Stomach (tissue), 9 donors: ENCODE results near the gene AKAP12. TPM values are rescaled to one million over a fixed set of nuclear protein-coding genes. Genes with fewer than 3 reads are reported as not detected.
"Not testable (repeated sequence)": the region's sequence is repeated elsewhere in the genome, so short reads cannot be mapped to it uniquely, and the experiment has no call there.

Experiments used
- DNase-seq, 2 donors: peaks; one replicate each; pipeline versions ENCODE4 v3.0.0 to v3.0.0-alpha.2; 2013 to 2019
- H3K27ac ChIP-seq, 5 donors: fragments of 200-600 bp in 4 of 5; sonication (generic) in 4 of 5; one replicate each; pipeline ENCODE4 v1.5.1; 2013 to 2019; ENCODE audit warnings: mild to moderate bottlenecking in 1 of 5, moderate library complexity in 1 of 5
- H3K27me3 ChIP-seq, 3 donors: fragments of 200-600 bp; sonication (generic); one replicate each; pipeline ENCODE4 v1.5.1; 2017 to 2019; ENCODE audit warnings: mixed run types in 1 of 3
- H3K36me3 ChIP-seq, 4 donors: fragments of 200-600 bp; sonication (generic); 1 replicate in 3 of 4; 2 replicates in 1 of 4; pipeline ENCODE4 v1.5.1; 2016 to 2019
- H3K4me1 ChIP-seq, 4 donors: fragments of 200-600 bp; sonication (generic); one replicate each; pipeline ENCODE4 v1.5.1; 2016 to 2019
- H3K4me3 ChIP-seq, 4 donors: fragments of 200-600 bp; sonication (generic) in 3 of 4; one replicate each; pipeline ENCODE4 v1.5.1; 2016 to 2019; ENCODE audit warnings: mild to moderate bottlenecking in 1 of 4
- H3K9me3 ChIP-seq, 4 donors: fragments of 200-600 bp; sonication (generic); one replicate each; pipeline ENCODE4 v1.5.1; 2016 to 2019
- EP300 ChIP-seq: sonication (generic); formaldehyde crosslinking; IDR thresholded peaks from one replicate; pipeline ENCODE4 v1.6.1; 2017; ENCODE audit warnings: antibody characterized with exemption
- POLR2A ChIP-seq, 4 donors: fragments of 450-650 bp; IDR thresholded peaks; one replicate each; pipeline ENCODE4 v1.6.1; 2016; ENCODE audit warnings: antibody characterized with exemption in 4 of 4, control low read depth in 2 of 4, mild to moderate bottlenecking in 1 of 4, moderate library complexity in 1 of 4
- POLR2AphosphoS5 ChIP-seq, 3 donors: sonication (generic); formaldehyde crosslinking; IDR thresholded peaks; one replicate each; pipeline ENCODE4 v1.6.1; 2016; ENCODE audit warnings: antibody characterized with exemption in 3 of 3
- WGBS, 5 donors: extraction: QIAGEN DNeasy Blood & Tissue Kit in 3 of 5; methylation state at CpG; one replicate each; pipeline versions ENCODE4 v1.1.5 to v1.1.7; 2013 to 2018; 5-methylcytosine and 5-hydroxymethylcytosine counted together
- intact Hi-C: fragments of 100-400 bp; cut with DNase I; formaldehyde crosslinking; loops from one replicate; pipeline ENCODE4 v1.15.1; 2023; ENCODE audit warnings: low total_unique reads
- polyA plus RNA-seq, 3 donors: library from polyadenylated mRNA; stranded (reverse); fragments of 200-250 nt; gene quantifications; one replicate each; pipeline ENCODE4 v1.2.3, GENCODE V29; 2013
- total RNA-seq, 5 donors: library from RNA; depleted of rRNA; stranded (reverse); fragments of >200 nt; gene quantifications; one replicate each; pipeline versions ENCODE4 v1.1.0 to v1.2.3, GENCODE V29; 2014 to 2016
- TF ChIP-seq, protein P1 (sequence below), 7 experiments: fragments of 450-650 bp in 4 of 7; fragments of 200-600 bp in 3 of 7; sonication (generic) in 3 of 7; IDR thresholded peaks; one replicate each; pipeline ENCODE4 v1.5.1; 2016 to 2019; ENCODE audit warnings: antibody characterized with exemption in 7 of 7, control low read depth in 2 of 7, mild to moderate bottlenecking in 1 of 7
- donor health status: healthy with polysubstance abuse.
- donor health status: Bipolar disorder and iron deficiency.
- donor health status: healthy.

Gene AKAP12
- total and polyA plus RNA-seq, 8 donors, result 4.2 to 110 (median 35.0) TPM

DNA sequence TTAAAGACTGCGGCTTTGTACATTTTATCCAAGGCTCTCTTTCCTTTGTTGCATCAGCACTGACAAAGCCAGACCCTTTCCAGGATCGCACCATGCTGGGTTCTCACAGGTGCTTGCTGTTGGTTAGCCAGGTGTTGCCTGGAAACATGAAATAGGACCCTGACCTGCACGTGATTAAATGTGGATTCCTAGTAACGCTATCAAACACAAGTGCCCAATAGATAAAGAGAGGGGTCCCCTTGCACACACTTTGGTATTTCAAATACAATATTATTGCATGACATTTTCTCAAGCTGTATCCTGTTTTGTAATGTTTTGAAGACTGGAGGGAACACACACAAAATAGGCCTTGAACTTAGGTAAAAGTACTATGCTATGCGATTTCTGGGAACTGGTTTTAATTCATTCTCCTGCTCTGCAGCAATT, 73.3 kb downstream of the AKAP12 start:
- Histone ChIP-seq H3K36me3 (no peaks in the 10 kb centered on the region), H3K4me3 (no peak overlapping the region), H3K4me1 (peaks cover 0 to 40% (median 21%) of the 10 kb centered on the region in 4 donors), H3K27ac (peak overlapping the region in 1 of 5 donors; percentile 80), H3K27me3 (no peaks in the 10 kb centered on the region), H3K9me3 (no peaks in the 10 kb centered on the region)
- peak in 1 of 2 donors; percentile 80 for DNase-seq
- intact Hi-C loops, result no loop called here
- no peak for TF ChIP-seq EP300
- TF ChIP-seq POLR2AphosphoS5 (IDR thresholded peaks at IDR 0.05), result no peak
- TF ChIP-seq, protein P1, sequence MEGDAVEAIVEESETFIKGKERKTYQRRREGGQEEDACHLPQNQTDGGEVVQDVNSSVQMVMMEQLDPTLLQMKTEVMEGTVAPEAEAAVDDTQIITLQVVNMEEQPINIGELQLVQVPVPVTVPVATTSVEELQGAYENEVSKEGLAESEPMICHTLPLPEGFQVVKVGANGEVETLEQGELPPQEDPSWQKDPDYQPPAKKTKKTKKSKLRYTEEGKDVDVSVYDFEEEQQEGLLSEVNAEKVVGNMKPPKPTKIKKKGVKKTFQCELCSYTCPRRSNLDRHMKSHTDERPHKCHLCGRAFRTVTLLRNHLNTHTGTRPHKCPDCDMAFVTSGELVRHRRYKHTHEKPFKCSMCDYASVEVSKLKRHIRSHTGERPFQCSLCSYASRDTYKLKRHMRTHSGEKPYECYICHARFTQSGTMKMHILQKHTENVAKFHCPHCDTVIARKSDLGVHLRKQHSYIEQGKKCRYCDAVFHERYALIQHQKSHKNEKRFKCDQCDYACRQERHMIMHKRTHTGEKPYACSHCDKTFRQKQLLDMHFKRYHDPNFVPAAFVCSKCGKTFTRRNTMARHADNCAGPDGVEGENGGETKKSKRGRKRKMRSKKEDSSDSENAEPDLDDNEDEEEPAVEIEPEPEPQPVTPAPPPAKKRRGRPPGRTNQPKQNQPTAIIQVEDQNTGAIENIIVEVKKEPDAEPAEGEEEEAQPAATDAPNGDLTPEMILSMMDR (IDR thresholded peaks at IDR 0.05), result no peak
- no peak for TF ChIP-seq POLR2A (IDR thresholded peaks at IDR 0.05)
- WGBS, 5 donors, result 39 to 49% (median 48%) methylated on average over 5 of the region's 5 CpGs

DNA sequence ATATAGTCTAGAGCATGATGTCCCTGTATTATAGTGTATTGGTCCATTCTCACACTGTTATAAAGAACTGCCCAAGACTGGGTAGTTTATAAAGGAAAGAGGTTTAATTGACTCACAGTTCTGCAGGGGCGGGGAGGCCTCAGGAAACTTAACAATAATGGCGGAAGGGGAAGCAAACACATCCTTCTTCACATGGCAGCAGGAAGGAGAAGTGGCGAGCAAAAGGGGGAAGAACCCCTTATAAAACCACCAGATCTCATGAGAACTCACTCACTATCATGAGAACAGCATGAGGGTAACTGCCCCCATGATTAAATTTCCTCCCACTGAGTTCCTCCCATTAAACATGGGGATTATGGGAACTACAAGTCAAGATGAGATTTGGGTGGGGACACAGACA, 75.9 kb downstream of the AKAP12 start:
- H3K27me3 ChIP-seq, DNase-seq, intact Hi-C loops, H3K9me3 ChIP-seq, H3K36me3 ChIP-seq, H3K4me3 ChIP-seq: not testable (repeated sequence)
- Histone ChIP-seq H3K27ac (peak overlapping the region in 1 of 5 donors; percentile 73), H3K4me1 (peaks cover 0 to 22% (median 7%) of the 10 kb centered on the region in 4 donors)
- WGBS, 5 donors, result 73 to 90% (median 83%) methylated on average over 3 of the region's 3 CpGs

DNA sequence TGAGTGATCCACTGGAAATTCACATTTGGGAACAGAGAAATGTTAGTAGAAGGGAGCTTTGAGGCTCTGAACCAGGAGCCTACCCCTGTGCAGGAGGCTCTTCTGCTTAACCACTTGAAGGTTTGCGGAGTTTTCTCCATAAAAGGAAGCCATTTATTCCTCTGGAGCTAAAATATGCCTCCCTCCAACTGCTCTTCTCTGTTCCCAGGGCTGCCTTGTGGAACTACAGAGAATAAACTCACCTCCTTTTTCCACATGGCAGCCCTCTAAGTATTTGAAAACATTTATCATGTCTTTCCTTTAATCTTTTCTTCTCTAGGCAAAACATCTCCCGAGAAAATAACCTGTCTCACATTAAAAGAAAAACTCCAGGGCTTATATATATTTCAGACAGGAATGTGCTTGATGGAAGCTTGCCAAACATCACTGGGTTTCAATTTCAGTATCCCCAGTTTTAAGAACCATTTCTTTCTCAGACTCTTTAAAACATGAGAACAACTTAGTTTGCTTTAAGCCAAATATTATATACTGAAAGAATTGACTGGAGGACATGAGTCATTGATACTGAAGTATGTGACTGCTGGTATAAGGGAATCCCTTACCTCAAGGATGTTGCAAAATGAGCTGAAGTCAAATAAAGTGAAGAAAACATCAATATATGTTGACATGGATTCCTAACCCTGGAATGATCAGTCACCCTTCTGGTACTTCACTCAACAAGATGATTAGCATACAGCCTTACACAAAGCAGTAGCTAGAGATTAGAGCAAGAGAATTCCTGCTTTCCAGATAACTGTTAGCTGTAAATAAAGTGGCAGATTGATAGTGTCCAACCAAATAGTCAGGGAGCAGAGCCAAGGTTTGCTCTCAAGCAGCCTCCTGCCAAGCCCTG, 77.6 kb downstream of the AKAP12 start:
- peak in 1 of 2 donors; percentile 65 for DNase-seq
- intact Hi-C loops, result no loop called here
- WGBS, 5 donors, result 64 to 75% (median 69%) methylated on average over 2 of the region's 2 CpGs
- peak overlapping the region in 4 of 5 donors; percentile 29 to 73 (median 44) for H3K27ac ChIP-seq
- H3K4me3 ChIP-seq, result no peak overlapping the region
- no peaks in the 10 kb centered on the region for H3K36me3 ChIP-seq
- TF ChIP-seq EP300, result no peak
- peak in 1 of 3 donors; percentile 2 for TF ChIP-seq POLR2AphosphoS5 (IDR thresholded peaks at IDR 0.05)
- H3K27me3 ChIP-seq, result no peaks in the 10 kb centered on the region
- no peaks in the 10 kb centered on the region for H3K9me3 ChIP-seq
- H3K4me1 ChIP-seq, result peaks cover 0 to 22% (median 5%) of the 10 kb centered on the region in 4 donors

DNA sequence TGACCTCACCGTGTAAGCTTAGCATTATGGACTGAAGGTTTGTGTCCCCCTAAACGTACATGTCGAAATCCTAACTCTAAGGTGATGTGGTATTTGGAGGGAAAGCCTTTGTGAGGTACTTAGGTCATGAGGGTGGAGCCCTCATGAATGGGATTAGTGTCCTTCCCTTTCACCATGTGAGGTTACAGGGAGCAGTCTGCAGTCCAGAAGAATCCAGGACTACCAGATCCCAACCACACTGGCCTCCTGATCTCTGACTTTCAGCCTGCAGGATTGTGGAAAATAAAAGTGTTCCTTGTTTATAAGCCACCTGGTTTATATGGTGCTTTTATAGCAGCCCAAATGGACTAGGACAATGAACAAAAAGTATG, 78.2 kb downstream of the AKAP12 start:
- Histone ChIP-seq H3K27me3 (no peaks in the 10 kb centered on the region), H3K36me3 (no peaks in the 10 kb centered on the region), H3K27ac (peak overlapping the region in 3 of 5 donors; percentile 29 to 73 (median 44)), H3K9me3 (no peaks in the 10 kb centered on the region), H3K4me3 (no peak overlapping the region), H3K4me1 (peaks cover 0 to 18% (median 4%) of the 10 kb centered on the region in 4 donors)
- TF ChIP-seq POLR2A (IDR thresholded peaks at IDR 0.05) (no peak), EP300 (no peak)
- WGBS, 5 donors, result 40 to 62% (median 50%) methylated on average over 3 of the region's 3 CpGs
- DNase-seq, result no peak
- intact Hi-C loops, result no loop called here

DNA sequence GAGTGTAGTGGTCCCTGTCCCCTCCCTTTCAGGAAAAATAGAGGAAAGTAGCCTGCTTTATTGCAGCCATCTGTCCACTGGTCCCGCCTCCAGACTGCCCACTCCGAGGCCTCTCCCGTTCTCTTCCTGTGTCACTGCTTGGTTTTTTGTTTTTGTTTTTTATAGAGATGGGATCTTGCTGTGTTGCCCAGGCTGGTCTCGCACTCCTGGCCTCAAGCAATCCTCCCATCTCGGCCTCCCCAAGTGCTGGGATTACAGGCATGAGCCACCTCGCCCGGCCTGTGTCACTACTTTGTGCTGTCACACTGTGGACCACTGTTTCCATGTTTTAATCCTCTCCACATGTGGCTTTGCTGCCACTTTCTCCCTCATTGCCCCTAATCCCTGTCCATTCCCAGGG, 80.4 kb downstream of the AKAP12 start:
- TF ChIP-seq POLR2A (IDR thresholded peaks at IDR 0.05) (no peak), POLR2AphosphoS5 (IDR thresholded peaks at IDR 0.05) (no peak), EP300 (no peak)
- TF ChIP-seq, protein P1 (IDR thresholded peaks at IDR 0.05), result no peak
- Histone ChIP-seq H3K9me3 (no peaks in the 10 kb centered on the region), H3K27ac (peak overlapping the region in 1 of 5 donors; percentile 29), H3K27me3 (peaks cover 0 to 1% (median 0%) of the 10 kb centered on the region in 3 donors), H3K36me3 (no peaks in the 10 kb centered on the region), H3K4me3 (no peak overlapping the region), H3K4me1 (peaks cover 10 to 32% (median 16%) of the 10 kb centered on the region in 4 donors)
- WGBS, 5 donors, result 85 to 93% (median 92%) methylated on average over 7 of the region's 7 CpGs
- intact Hi-C loops, result loop anchor here (5.0 kb wide), 1 partner anchor 303 kb away; no protein-coding TSS in a partner anchor
- DNase-seq, result no peak
